HCT116 (cell line): ENCODE data around the gene NIPAL1. TPM values are rescaled to one million over a fixed set of nuclear protein-coding genes. Genes with fewer than 3 reads are reported as not detected.

Experiments
- ATAC-seq: fragments of 200-7000 bp; cut with Tn5 transposase; 2 replicates; pipeline ENCODE4 v1.9.1; 2020; ENCODE audit warnings: mild to moderate bottlenecking, moderate library complexity
- BruUV-seq: library from RNA; stranded (reverse); fragments of 400-500 nt; replicated peaks from 2 replicates; lab custom pipeline; 2021; lab: Mats Ljungman, UMichigan
- CTCF ChIA-PET: fragments of 300-600 bp; sonication (Branson Sonifier 250); formaldehyde crosslinking; loops from one replicate; lab custom pipeline; 2021; ENCODE audit warnings: antibody characterized with exemption; lab: Charles Lee
- POLR2A ChIA-PET: fragments of 300-600, 350-600 bp; sonication (Branson Sonifier 250); formaldehyde crosslinking; loops from one replicate; lab custom pipeline; 2021; ENCODE audit warnings: antibody characterized with exemption; lab: Charles Lee
- RAD21 ChIA-PET, 2 experiments: fragments of 300-600 bp; sonication (Branson Sonifier 250); formaldehyde crosslinking; loops; one replicate each; lab custom pipeline; 2023; ENCODE audit warnings: low total read pairs in 2 of 2; ENCODE audit not compliant: uncharacterized antibody in 2 of 2, unreplicated experiment in 2 of 2, low non-redundant PET in 1 of 2; lab: Charles Lee
- DNase-seq: peaks from one replicate; pipeline ENCODE4 v3.0.0-alpha.2; 2010; ENCODE audit warnings: low read depth, low spot score
- H2AFZ ChIP-seq: fragments of 200-600 bp; shearing (Covaris generic), sonication (generic); 2 replicates; pipeline ENCODE4 v1.6.1; 2017; ENCODE audit warnings: low read depth, mixed run types, mixed read lengths, antibody characterized with exemption, low read length; ENCODE audit not compliant: poor library complexity, severe bottlenecking
- H3K27ac ChIP-seq: 2 replicates; pipeline ENCODE4 v1.5.1; 2012; ENCODE audit warnings: low read depth, low read length
- H3K27me3 ChIP-seq: fragments of 200-600 bp; sonication (generic); 2 replicates; pipeline ENCODE4 v1.6.1; 2016; ENCODE audit warnings: mixed run types, low read length, mixed read lengths; ENCODE audit not compliant: insufficient read depth
- H3K36me3 ChIP-seq, 2 experiments: fragments of 200-500 bp in 1 of 2; fragments of 200-600 bp in 1 of 2; sonication (Bioruptor generic) in 1 of 2; sonication (generic) in 1 of 2; 2 replicates each; pipeline versions ENCODE4 v1.5.1 to v1.6.1; 2014 to 2016; ENCODE audit warnings: low read length in 2 of 2, inconsistent platforms in 1 of 2, mixed read lengths in 1 of 2, mixed run types in 1 of 2; ENCODE audit not compliant: insufficient read depth in 2 of 2, control insufficient read depth in 1 of 2
- H3K4me1 ChIP-seq, 2 experiments: fragments of 200-600 bp in 1 of 2; sonication (generic) in 1 of 2; 2 replicates each; pipeline versions ENCODE4 v1.5.1 to v1.6.1; 2012 to 2017; ENCODE audit warnings: low read length in 2 of 2, inconsistent platforms in 1 of 2, mild to moderate bottlenecking in 1 of 2, mixed read lengths in 1 of 2, mixed run types in 1 of 2, moderate library complexity in 1 of 2; ENCODE audit not compliant: insufficient read depth in 2 of 2, control insufficient read depth in 1 of 2
- H3K4me2 ChIP-seq: fragments of 200-600 bp; sonication (generic); 2 replicates; pipeline ENCODE4 v1.6.1; 2017; ENCODE audit warnings: mixed run types, low read length, mixed read lengths
- H3K4me3 ChIP-seq, 2 experiments: fragments of 200-600 bp in 1 of 2; sonication (generic) in 1 of 2; replicated peaks in 1 of 2; 2 replicates each; pipeline ENCODE4 v1.5.1; 2011 to 2016; ENCODE audit warnings: low read length in 2 of 2, control low read depth in 1 of 2, low read depth in 1 of 2, mild to moderate bottlenecking in 1 of 2, mixed read lengths in 1 of 2, mixed run types in 1 of 2
- H3K79me2 ChIP-seq: fragments of 200-600 bp; sonication (generic); 2 replicates; pipeline ENCODE4 v1.6.1; 2017; ENCODE audit warnings: mild to moderate bottlenecking, mixed run types, low read length, moderate library complexity, mixed read lengths; ENCODE audit not compliant: insufficient read depth
- H3K9ac ChIP-seq: fragments of 200-600 bp; sonication (generic); 2 replicates; pipeline ENCODE4 v1.6.1; 2016; ENCODE audit warnings: low read length, mixed read lengths
- H3K9me2 ChIP-seq: fragments of 200-600 bp; sonication (generic), shearing (Covaris generic); 2 replicates; pipeline ENCODE4 v1.6.1; 2017; ENCODE audit warnings: mixed run types, mild to moderate bottlenecking, moderate library complexity; ENCODE audit not compliant: insufficient read depth
- H3K9me3 ChIP-seq, 2 experiments: fragments of 200-500 bp in 1 of 2; fragments of 200-600 bp in 1 of 2; sonication (Bioruptor generic) in 1 of 2; sonication (generic) in 1 of 2; 2 replicates each; pipeline ENCODE4 v1.6.1; 2014 to 2017; ENCODE audit warnings: low read length in 2 of 2, mixed read lengths in 2 of 2, inconsistent platforms in 1 of 2, low read depth in 1 of 2, mild to moderate bottlenecking in 1 of 2, mixed run types in 1 of 2, moderate library complexity in 1 of 2; ENCODE audit not compliant: control insufficient read depth in 1 of 2, insufficient read depth in 1 of 2
- H4K20me1 ChIP-seq: fragments of 200-600 bp; sonication (generic), shearing (Covaris generic); 2 replicates; pipeline ENCODE4 v1.6.1; 2017; ENCODE audit warnings: mixed run types, mild to moderate bottlenecking, moderate library complexity; ENCODE audit not compliant: insufficient read depth
- CEBPB ChIP-seq: IDR thresholded peaks from 2 replicates; pipeline ENCODE4 v1.6.1; 2012; ENCODE audit warnings: low read depth
- EGR1 ChIP-seq: IDR thresholded peaks from 2 replicates; pipeline ENCODE4 v1.6.1; 2012; ENCODE audit warnings: low read depth
- ELF1 ChIP-seq: IDR thresholded peaks from 2 replicates; pipeline ENCODE4 v1.6.1; 2012; ENCODE audit warnings: low read depth, borderline replicate concordance
- EZH2 ChIP-seq: fragments of 200-600 bp; sonication (generic); IDR thresholded peaks from 2 replicates; pipeline ENCODE4 v1.6.1; 2017; ENCODE audit warnings: antibody characterized with exemption, mixed run types
- EZH2phosphoT487 ChIP-seq: fragments of 200-600 bp; IDR thresholded peaks from 2 replicates; pipeline ENCODE4 v1.6.1; 2018; ENCODE audit warnings: antibody characterized with exemption, borderline replicate concordance
- POLR2A ChIP-seq: IDR thresholded peaks from 2 replicates; pipeline ENCODE4 v1.7.0; 2011; ENCODE audit warnings: borderline replicate concordance; ENCODE audit not compliant: insufficient read depth, insufficient read length; ENCODE audit errors: extremely low read depth
- POLR2AphosphoS5 ChIP-seq: IDR thresholded peaks from 2 replicates; pipeline ENCODE4 v1.6.1; 2011; ENCODE audit warnings: mild to moderate bottlenecking, low read depth, low read length, moderate library complexity
- RAD21 ChIP-seq: IDR thresholded peaks from 2 replicates; pipeline ENCODE4 v1.6.1; 2012; ENCODE audit warnings: low read depth, mild to moderate bottlenecking
- SIN3A ChIP-seq: IDR thresholded peaks from 2 replicates; pipeline ENCODE4 v1.6.1; 2012; ENCODE audit warnings: low read depth
- SP1 ChIP-seq: IDR thresholded peaks from 2 replicates; pipeline ENCODE4 v1.6.1; 2012; ENCODE audit warnings: low read depth
- SRF ChIP-seq: IDR thresholded peaks from 2 replicates; pipeline ENCODE4 v1.6.1; 2012; ENCODE audit warnings: low read depth
- YY1 ChIP-seq: IDR thresholded peaks from 2 replicates; pipeline ENCODE4 v1.6.1; 2011; ENCODE audit warnings: low read length, low read depth, moderate library complexity, mild to moderate bottlenecking; ENCODE audit not compliant: insufficient replicate concordance; ENCODE audit errors: extremely low read depth
- ZFX ChIP-seq: fragments of 450-650 bp; IDR thresholded peaks from 2 replicates; pipeline ENCODE4 v1.6.1; 2017
- intact Hi-C: fragments of 100-400 bp; cut with micrococcal nuclease; formaldehyde crosslinking; loops from 2 replicates; pipeline ENCODE4 v1.10.0; 2022
- total RNA-seq: library from RNA; stranded (reverse); gene quantifications from one replicate; pipeline ENCODE4 v1.2.1, GENCODE V29; 2021; ENCODE audit not compliant: unreplicated experiment
- TF ChIP-seq, protein P1 (sequence below): IDR thresholded peaks from 2 replicates; pipeline ENCODE4 v1.6.1; 2012
- TF ChIP-seq, protein P2 (sequence below): IDR thresholded peaks from 2 replicates; pipeline ENCODE4 v1.6.1; 2011; ENCODE audit warnings: mild to moderate bottlenecking, low read length, moderate library complexity; ENCODE audit not compliant: insufficient replicate concordance; ENCODE audit errors: extremely low read depth

The NIPAL1 gene
- total RNA-seq, 1 experiment from 2014 or later, result 7.0 TPM

DNA sequence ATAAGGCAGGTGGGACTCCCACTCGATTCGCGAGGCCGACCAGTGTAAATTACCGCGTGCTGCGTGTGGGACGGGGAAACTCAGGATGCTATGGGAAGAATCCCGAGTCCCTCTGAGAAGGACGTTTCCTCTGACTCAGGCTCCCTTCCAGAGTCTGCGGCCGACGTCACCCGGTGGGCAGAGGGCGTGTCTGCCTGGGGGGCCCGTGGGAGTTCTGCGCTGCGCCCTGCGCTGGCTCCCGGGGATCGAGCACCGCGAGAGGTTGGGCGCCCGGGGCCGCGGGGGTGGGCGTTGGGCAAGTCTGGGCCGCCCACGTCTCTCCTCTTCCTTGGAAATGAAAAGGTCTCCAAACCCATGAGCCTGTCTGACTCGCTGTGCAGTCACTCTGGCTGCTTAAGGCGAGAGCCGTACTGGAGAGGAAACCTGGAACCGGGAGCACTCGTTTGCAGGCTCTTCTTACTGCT is 568 bp downstream of the NIPAL1 start:
- H3K4me1 ChIP-seq, result peaks cover 6 to 11% of the 10 kb centered on the region in 2 experiments; a peak in 2 of 4 replicates
- H3K9me3 ChIP-seq, result no peaks in the 10 kb centered on the region
- intact Hi-C loops, result loop anchor here (5.0 kb wide), 1 partner anchor 70 kb away; no protein-coding TSS in a partner anchor
- ChIA-PET RAD21 (no interaction called here), POLR2A (no interaction called here), CTCF (no interaction called here)
- H3K4me3 ChIP-seq, result peak overlapping the region; percentile 70 to 73
- peak overlapping the region; percentile 87 for H3K9ac ChIP-seq
- peak; percentile 73 for ATAC-seq
- TF ChIP-seq EGR1, result peak; percentile 85
- no peak for TF ChIP-seq SP1
- TF ChIP-seq, protein P1, sequence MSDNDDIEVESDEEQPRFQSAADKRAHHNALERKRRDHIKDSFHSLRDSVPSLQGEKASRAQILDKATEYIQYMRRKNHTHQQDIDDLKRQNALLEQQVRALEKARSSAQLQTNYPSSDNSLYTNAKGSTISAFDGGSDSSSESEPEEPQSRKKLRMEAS, result peak; percentile 60
- H3K79me2 ChIP-seq, result peaks cover 8% of the 10 kb centered on the region; the same call in 1 of the 2 replicates
- H3K9me2 ChIP-seq, result no peaks in the 10 kb centered on the region
- H3K36me3 ChIP-seq, result no peaks in the 10 kb centered on the region
- H3K27ac ChIP-seq, result peak overlapping the region; percentile 63
- peak overlapping the region; percentile 34 for H2AFZ ChIP-seq
- BruUV-seq, result TSS peak; percentile 76
- DNase-seq, result peak; percentile 51
- H4K20me1 ChIP-seq, result no peaks in the 10 kb centered on the region
- H3K4me2 ChIP-seq, result peak overlapping the region; percentile 90
- no peaks in the 10 kb centered on the region for H3K27me3 ChIP-seq

DNA sequence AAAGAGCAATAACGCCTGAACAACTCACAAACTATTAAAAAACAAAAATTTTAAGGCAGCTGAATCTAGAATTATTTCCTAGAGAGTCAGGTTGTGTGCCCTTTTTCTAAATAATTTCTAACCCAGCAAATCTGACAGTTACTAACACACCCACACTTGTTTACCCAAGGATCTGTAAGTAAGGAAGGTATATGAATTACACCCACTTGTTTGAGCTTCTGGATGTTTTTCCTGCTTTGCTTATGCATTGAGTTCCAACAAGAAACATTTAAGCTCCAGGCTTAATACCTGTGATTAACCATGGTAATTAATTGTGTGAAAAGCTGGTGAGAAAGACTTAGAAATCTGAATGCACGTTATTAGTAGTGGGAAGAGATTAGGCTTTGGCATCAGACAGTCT is 1.5 kb downstream of the NIPAL1 start:
- ATAC-seq (no peak), DNase-seq (no peak)
- ChIA-PET CTCF (no interaction called here), RAD21 (no interaction called here), POLR2A (no interaction called here)
- H3K27me3 ChIP-seq, result no peaks in the 10 kb centered on the region
- no peaks in the 10 kb centered on the region for H4K20me1 ChIP-seq
- peaks cover 6 to 11% of the 10 kb centered on the region in 2 experiments; a peak in 2 of 4 replicates for H3K4me1 ChIP-seq
- H3K9me3 ChIP-seq, result no peaks in the 10 kb centered on the region
- intact Hi-C loops, result loop anchor here (5.0 kb wide), 1 partner anchor 69 kb away; no protein-coding TSS in a partner anchor
- H3K4me2 ChIP-seq, result peak overlapping the region; percentile 90; the same call in 1 of the 2 replicates
- no peak overlapping the region for H3K9ac ChIP-seq
- H3K79me2 ChIP-seq, result peaks cover 8% of the 10 kb centered on the region; the same call in 1 of the 2 replicates
- no peak overlapping the region for H3K27ac ChIP-seq
- no TSS peak for BruUV-seq
- no peaks in the 10 kb centered on the region for H3K36me3 ChIP-seq
- no peak overlapping the region for H2AFZ ChIP-seq
- peak overlapping the region in 1 of 2 experiments; percentile 73; a peak in 1 of 4 replicates for H3K4me3 ChIP-seq
- TF ChIP-seq SP1 (no peak), SIN3A (no peak), CEBPB (no peak), ELF1 (no peak), SRF (no peak), POLR2AphosphoS5 (no peak), RAD21 (no peak), EGR1 (no peak), ZFX (no peak), YY1 (no peak), POLR2A (no peak), EZH2phosphoT487 (no peak), EZH2 (no peak)
- TF ChIP-seq, protein P1, result no peak
- TF ChIP-seq, protein P2, sequence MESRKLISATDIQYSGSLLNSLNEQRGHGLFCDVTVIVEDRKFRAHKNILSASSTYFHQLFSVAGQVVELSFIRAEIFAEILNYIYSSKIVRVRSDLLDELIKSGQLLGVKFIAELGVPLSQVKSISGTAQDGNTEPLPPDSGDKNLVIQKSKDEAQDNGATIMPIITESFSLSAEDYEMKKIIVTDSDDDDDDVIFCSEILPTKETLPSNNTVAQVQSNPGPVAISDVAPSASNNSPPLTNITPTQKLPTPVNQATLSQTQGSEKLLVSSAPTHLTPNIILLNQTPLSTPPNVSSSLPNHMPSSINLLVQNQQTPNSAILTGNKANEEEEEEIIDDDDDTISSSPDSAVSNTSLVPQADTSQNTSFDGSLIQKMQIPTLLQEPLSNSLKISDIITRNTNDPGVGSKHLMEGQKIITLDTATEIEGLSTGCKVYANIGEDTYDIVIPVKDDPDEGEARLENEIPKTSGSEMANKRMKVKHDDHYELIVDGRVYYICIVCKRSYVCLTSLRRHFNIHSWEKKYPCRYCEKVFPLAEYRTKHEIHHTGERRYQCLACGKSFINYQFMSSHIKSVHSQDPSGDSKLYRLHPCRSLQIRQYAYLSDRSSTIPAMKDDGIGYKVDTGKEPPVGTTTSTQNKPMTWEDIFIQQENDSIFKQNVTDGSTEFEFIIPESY, result no peak
- TF ChIP-seq, all 23 proteins: peak for 0
- H3K9me2 ChIP-seq, result no peaks in the 10 kb centered on the region
